H1 (cell line): ENCODE data around the gene SH3RF3.

ENCODE experiments used
- ATF3 ChIP-seq: IDR thresholded peaks from 2 replicates; pipeline ENCODE4 v1.6.1; 2011; ENCODE audit warnings: low read depth, mild to moderate bottlenecking, low read length; ENCODE audit not compliant: insufficient read depth
- CTCF ChIP-seq, 3 experiments: IDR thresholded peaks; 1 replicate in 2 of 3; 2 replicates in 1 of 3; pipeline versions ENCODE4 v1.5.1 to v1.6.1; 2011; ENCODE audit warnings: low read length in 3 of 3, mild to moderate bottlenecking in 3 of 3, inconsistent platforms in 2 of 3, low read depth in 1 of 3, moderate library complexity in 1 of 3; ENCODE audit not compliant: insufficient read depth in 1 of 3; ENCODE audit errors: control extremely low read depth in 1 of 3
- EGR1 ChIP-seq: IDR thresholded peaks from 2 replicates; pipeline ENCODE4 v1.6.1; 2011; ENCODE audit warnings: low read depth, low read length, borderline replicate concordance
- EP300 ChIP-seq, 2 experiments: IDR thresholded peaks; 1 replicate in 1 of 2; 2 replicates in 1 of 2; pipeline ENCODE4 v1.6.1; 2011 to 2012; ENCODE audit warnings: low read depth in 2 of 2, low read length in 2 of 2, mild to moderate bottlenecking in 2 of 2, borderline replicate concordance in 1 of 2, inconsistent platforms in 1 of 2, moderate library complexity in 1 of 2
- POLR2A ChIP-seq, 2 experiments: IDR thresholded peaks; 1 replicate in 1 of 2; 2 replicates in 1 of 2; pipeline ENCODE4 v1.6.1; 2011; ENCODE audit warnings: low read depth in 2 of 2, low read length in 2 of 2, mild to moderate bottlenecking in 2 of 2; ENCODE audit errors: control extremely low read depth in 1 of 2
- POLR2AphosphoS5 ChIP-seq: IDR thresholded peaks from 2 replicates; pipeline ENCODE4 v1.6.1; 2011; ENCODE audit warnings: low read depth, low read length
- RBBP5 ChIP-seq: IDR thresholded peaks from 2 replicates; pipeline ENCODE4 v1.7.1; 2012; ENCODE audit warnings: low read depth, mild to moderate bottlenecking, inconsistent platforms, low read length, moderate library complexity, borderline replicate concordance
- RFX5 ChIP-seq: IDR thresholded peaks from 2 replicates; pipeline ENCODE4 v1.6.1; 2011; ENCODE audit warnings: low read depth, low read length, improper control_type of control experiment, borderline replicate concordance
- SRF ChIP-seq: IDR thresholded peaks from 2 replicates; pipeline ENCODE4 v1.6.1; 2011; ENCODE audit warnings: mild to moderate bottlenecking, low read depth, low read length, moderate library complexity
- TAF1 ChIP-seq: IDR thresholded peaks from 2 replicates; pipeline ENCODE4 v1.6.1; 2011; ENCODE audit warnings: mild to moderate bottlenecking, low read depth, low read length
- TEAD4 ChIP-seq: IDR thresholded peaks from 2 replicates; pipeline ENCODE4 v1.6.1; 2012; ENCODE audit warnings: low read depth, low read length, inconsistent platforms, mixed read lengths

- TF ChIP-seq EGR1 (no peak), TEAD4 (no peak), TAF1 (no peak), POLR2AphosphoS5 (no peak), ATF3 (no peak), RFX5 (no peak), CTCF (IDR thresholded peaks at IDR 0.05; ENCODE audit: control extremely low read depth in 1 of 3, insufficient read depth in 1 of 3, low read depth in 1 of 3, low read length in 3 of 3) (no peak), SRF (no peak), POLR2A (IDR thresholded peaks at IDR 0.05; ENCODE audit: control extremely low read depth in 1 of 2, low read depth in 2 of 2, low read length in 2 of 2) (no peak), RBBP5 (no peak), EP300 (IDR thresholded peaks at IDR 0.05; ENCODE audit: borderline replicate concordance in 1 of 2, low read depth in 2 of 2, low read length in 2 of 2) (no peak)
These were observed 418.3 kb downstream of the SH3RF3 start for GRCh38 chr2:109547280-109547679.
